Astrocyte (in vitro differentiated cells and primary cell): ENCODE data around the gene C20orf96. TPM values are rescaled to one million over a fixed set of nuclear protein-coding genes. Genes with fewer than 3 reads are reported as not detected.

Source experiments
- DNase-seq: peaks from one replicate; pipeline ENCODE4 v3.0.0-alpha.2; 2010; ENCODE audit warnings: low read depth
- FAIRE-seq: peaks from 2 replicates; lab custom pipeline; 2011; peaks lifted over from hg19 to GRCh38; lab: Jason Lieb, UNC
- H2AFZ ChIP-seq: 2 replicates; pipeline ENCODE4 v1.6.0; 2012; ENCODE audit warnings: low read depth, low read length, inconsistent platforms
- H3K27ac ChIP-seq: 2 replicates; pipeline ENCODE4 v1.5.1; 2011; ENCODE audit warnings: low read depth, low read length, inconsistent platforms
- H3K27me3 ChIP-seq: 2 replicates; pipeline ENCODE4 v1.6.0; 2011; ENCODE audit warnings: low read length, inconsistent platforms; ENCODE audit not compliant: insufficient read depth
- H3K36me3 ChIP-seq: 2 replicates; pipeline ENCODE4 v1.5.1; 2011; ENCODE audit warnings: low read length, inconsistent platforms; ENCODE audit not compliant: insufficient read depth
- H3K4me1 ChIP-seq: 2 replicates; pipeline ENCODE4 v1.5.1; 2011; ENCODE audit warnings: low read length, inconsistent platforms; ENCODE audit not compliant: insufficient read depth
- H3K4me2 ChIP-seq: 2 replicates; pipeline ENCODE4 v1.6.0; 2012; ENCODE audit warnings: low read length, inconsistent platforms
- H3K4me3 ChIP-seq: 2 replicates; pipeline ENCODE4 v1.5.1; 2011; ENCODE audit warnings: low read depth, mild to moderate bottlenecking, low read length, inconsistent platforms; ENCODE audit not compliant: insufficient read depth
- H3K79me2 ChIP-seq: 2 replicates; pipeline ENCODE4 v1.6.0; 2012; ENCODE audit warnings: mild to moderate bottlenecking, low read length, inconsistent platforms; ENCODE audit not compliant: insufficient read depth
- H3K9ac ChIP-seq: 2 replicates; pipeline ENCODE4 v1.6.0; 2012; ENCODE audit warnings: mild to moderate bottlenecking, low read length, inconsistent platforms
- H3K9me3 ChIP-seq: 2 replicates; pipeline ENCODE4 v1.5.1; 2012; ENCODE audit warnings: low read depth, mild to moderate bottlenecking, low read length, inconsistent platforms; ENCODE audit not compliant: insufficient read depth
- H4K20me1 ChIP-seq: 2 replicates; pipeline ENCODE4 v1.6.0; 2012; ENCODE audit warnings: low read length, inconsistent platforms; ENCODE audit not compliant: insufficient read depth
- H3K27ac Mint-ChIP-seq: one replicate; pipeline ENCODE4 v1.8.0; 2021; ENCODE audit warnings: mild to moderate bottlenecking, mixed read lengths; ENCODE audit not compliant: unreplicated experiment
- H3K27me3 Mint-ChIP-seq: one replicate; pipeline ENCODE4 v1.8.0; 2021; ENCODE audit warnings: low read depth, mixed read lengths; ENCODE audit not compliant: unreplicated experiment
- H3K36me3 Mint-ChIP-seq: one replicate; pipeline ENCODE4 v1.8.0; 2021; ENCODE audit warnings: low read depth, mixed read lengths; ENCODE audit not compliant: unreplicated experiment
- H3K4me1 Mint-ChIP-seq: one replicate; pipeline ENCODE4 v1.8.0; 2021; ENCODE audit warnings: low read depth, mixed read lengths; ENCODE audit not compliant: unreplicated experiment
- H3K4me3 Mint-ChIP-seq: one replicate; pipeline ENCODE4 v1.8.0; 2021; ENCODE audit warnings: mild to moderate bottlenecking, moderate library complexity, mixed read lengths; ENCODE audit not compliant: unreplicated experiment
- H3K9me3 Mint-ChIP-seq: one replicate; pipeline ENCODE4 v1.8.0; 2021; ENCODE audit warnings: mild to moderate bottlenecking, mixed read lengths; ENCODE audit not compliant: unreplicated experiment
- CTCF ChIP-seq: IDR thresholded peaks from 2 replicates; pipeline ENCODE4 v1.5.1; 2011; ENCODE audit warnings: low read depth, mild to moderate bottlenecking, inconsistent platforms, low read length, moderate library complexity; ENCODE audit not compliant: insufficient read depth
- EZH2 ChIP-seq: IDR thresholded peaks from 2 replicates; pipeline ENCODE4 v1.6.1; 2012; ENCODE audit warnings: mild to moderate bottlenecking, low read length, inconsistent platforms; ENCODE audit not compliant: insufficient read depth
- total RNA-seq: library from RNA; stranded (reverse); gene quantifications from 2 replicates; pipeline ENCODE4 v1.2.1, GENCODE V29; 2021

C20orf96 gene
- total RNA-seq, 1 donor from 2014 or later, result 10.7 TPM

- Mint-ChIP-seq H3K4me1 (no peaks in the 10 kb centered on the region), H3K9me3 (peaks cover 5% of the 10 kb centered on the region), H3K27me3 (peaks cover 4% of the 10 kb centered on the region), H3K4me3 (no peak overlapping the region), H3K27ac (no peak overlapping the region), H3K36me3 (peaks cover 38% of the 10 kb centered on the region)
- Histone ChIP-seq H3K79me2 (no peaks in the 10 kb centered on the region), H3K4me2 (no peak overlapping the region), H3K27ac (no peak overlapping the region), H3K4me3 (no peak overlapping the region), H4K20me1 (no peaks in the 10 kb centered on the region), H2AFZ (no peak overlapping the region), H3K4me1 (no peaks in the 10 kb centered on the region), H3K27me3 (no peaks in the 10 kb centered on the region), H3K9me3 (no peaks in the 10 kb centered on the region), H3K9ac (no peak overlapping the region), H3K36me3 (no peaks in the 10 kb centered on the region)
- no peak for DNase-seq
- TF ChIP-seq CTCF (no peak), EZH2 (no peak)
- no peak for FAIRE-seq
These were observed 16.7 kb downstream of the C20orf96 start for GRCh38 chr20:273884-274283.

GRCh38 chr20:272718-273117 lies 17.8 kb downstream of the C20orf96 start:
- H3K4me2 ChIP-seq, result no peak overlapping the region
- no peak overlapping the region for H3K9ac ChIP-seq
- no peaks in the 10 kb centered on the region for H3K9me3 ChIP-seq
- FAIRE-seq, result no peak
- no peaks in the 10 kb centered on the region for H3K79me2 ChIP-seq
- no peak overlapping the region for H3K4me3 Mint-ChIP-seq
- no peak for DNase-seq
- H4K20me1 ChIP-seq, result no peaks in the 10 kb centered on the region
- H3K27ac Mint-ChIP-seq, result no peak overlapping the region
- no peaks in the 10 kb centered on the region for H3K4me1 Mint-ChIP-seq
- no peak overlapping the region for H2AFZ ChIP-seq
- no peaks in the 10 kb centered on the region for H3K36me3 ChIP-seq
- H3K4me1 ChIP-seq, result no peaks in the 10 kb centered on the region
- H3K27me3 ChIP-seq, result no peaks in the 10 kb centered on the region
- H3K27ac ChIP-seq, result no peak overlapping the region
- no peak for TF ChIP-seq EZH2
- TF ChIP-seq CTCF, result no peak
- H3K27me3 Mint-ChIP-seq, result peaks cover 8% of the 10 kb centered on the region
- no peaks in the 10 kb centered on the region for H3K9me3 Mint-ChIP-seq
- peaks cover 31% of the 10 kb centered on the region for H3K36me3 Mint-ChIP-seq
- no peak overlapping the region for H3K4me3 ChIP-seq

- no peak for DNase-seq
- no peaks in the 10 kb centered on the region for H3K9me3 Mint-ChIP-seq
- H3K27me3 Mint-ChIP-seq, result peaks cover 10% of the 10 kb centered on the region
- Histone ChIP-seq H3K36me3 (no peaks in the 10 kb centered on the region), H2AFZ (no peak overlapping the region), H3K4me2 (no peak overlapping the region), H3K9me3 (no peaks in the 10 kb centered on the region), H3K79me2 (no peaks in the 10 kb centered on the region), H3K4me1 (peaks cover 3% of the 10 kb centered on the region), H3K4me3 (no peak overlapping the region), H3K27ac (no peak overlapping the region), H3K27me3 (no peaks in the 10 kb centered on the region), H3K9ac (no peak overlapping the region), H4K20me1 (no peaks in the 10 kb centered on the region)
- no peak overlapping the region for H3K27ac Mint-ChIP-seq
- no peak overlapping the region for H3K4me3 Mint-ChIP-seq
- peaks cover 20% of the 10 kb centered on the region for H3K36me3 Mint-ChIP-seq
- no peaks in the 10 kb centered on the region for H3K4me1 Mint-ChIP-seq
- TF ChIP-seq EZH2 (no peak), CTCF (no peak)
- FAIRE-seq, result no peak
These were observed 19.0 kb downstream of the C20orf96 start for GRCh38 chr20:271528-271927.
